ENCODE measurements around the gene ADAMTS2.
"Not testable (repeated sequence)": the region's sequence is repeated elsewhere in the genome, so short reads cannot be mapped to it uniquely, and the experiment has no call there.

DNA sequence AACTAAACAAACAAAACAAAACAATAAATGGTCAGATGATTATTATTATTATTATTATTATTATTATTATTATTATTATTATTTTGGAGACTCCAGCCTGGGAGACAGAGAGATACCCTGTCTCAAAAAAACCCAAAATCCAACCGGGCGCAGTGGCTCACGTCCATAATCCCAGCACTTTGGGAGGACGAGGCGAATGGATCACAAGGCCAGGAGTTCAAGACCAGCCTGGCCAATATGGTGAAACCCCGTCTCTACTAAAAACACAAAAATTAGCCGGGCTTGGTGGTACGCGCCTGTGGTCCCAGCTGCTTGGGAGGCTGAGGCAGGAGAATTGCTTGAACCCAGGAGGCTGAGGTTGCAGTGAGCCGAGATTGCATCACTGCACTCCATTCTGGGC, 61.4 kb downstream of the ADAMTS2 start:
- TF ChIP-seq POLR2AphosphoS5, POLR2A (IDR thresholded peaks at IDR 0.05): not testable (repeated sequence)
- TF ChIP-seq, protein P1, sequence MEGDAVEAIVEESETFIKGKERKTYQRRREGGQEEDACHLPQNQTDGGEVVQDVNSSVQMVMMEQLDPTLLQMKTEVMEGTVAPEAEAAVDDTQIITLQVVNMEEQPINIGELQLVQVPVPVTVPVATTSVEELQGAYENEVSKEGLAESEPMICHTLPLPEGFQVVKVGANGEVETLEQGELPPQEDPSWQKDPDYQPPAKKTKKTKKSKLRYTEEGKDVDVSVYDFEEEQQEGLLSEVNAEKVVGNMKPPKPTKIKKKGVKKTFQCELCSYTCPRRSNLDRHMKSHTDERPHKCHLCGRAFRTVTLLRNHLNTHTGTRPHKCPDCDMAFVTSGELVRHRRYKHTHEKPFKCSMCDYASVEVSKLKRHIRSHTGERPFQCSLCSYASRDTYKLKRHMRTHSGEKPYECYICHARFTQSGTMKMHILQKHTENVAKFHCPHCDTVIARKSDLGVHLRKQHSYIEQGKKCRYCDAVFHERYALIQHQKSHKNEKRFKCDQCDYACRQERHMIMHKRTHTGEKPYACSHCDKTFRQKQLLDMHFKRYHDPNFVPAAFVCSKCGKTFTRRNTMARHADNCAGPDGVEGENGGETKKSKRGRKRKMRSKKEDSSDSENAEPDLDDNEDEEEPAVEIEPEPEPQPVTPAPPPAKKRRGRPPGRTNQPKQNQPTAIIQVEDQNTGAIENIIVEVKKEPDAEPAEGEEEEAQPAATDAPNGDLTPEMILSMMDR (IDR thresholded peaks at IDR 0.05 in 8 of 11, conservative IDR thresholded peaks at IDR 0.05 in 3 of 11) = not testable (repeated sequence)
